Measurements from ENCODE around the gene RNF212.

RNF212 gene

DNA sequence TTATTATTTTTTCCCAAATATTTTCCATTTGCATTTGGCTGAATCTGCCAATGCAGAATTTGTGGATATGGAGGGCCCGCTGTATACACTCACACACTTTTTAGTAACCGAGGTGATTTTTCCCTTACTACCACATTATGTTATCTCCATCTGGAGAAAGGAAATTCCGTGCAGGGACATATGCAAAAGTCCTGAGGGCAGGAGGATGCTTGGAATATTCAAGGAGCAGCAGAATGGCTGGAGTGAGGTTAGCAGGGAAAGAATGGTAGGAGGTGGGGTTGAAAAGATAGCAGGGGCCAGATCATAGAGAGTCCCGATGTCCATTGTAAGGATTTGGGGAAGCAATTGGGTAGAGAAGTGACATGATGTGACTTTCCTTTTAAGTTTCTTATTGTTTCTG lies 11.5 kb upstream of the RNF212 start:
- DNase-seq (ENCODE audit: low read depth in 1 of 2, low spot score in 1 of 2) = no peak
- peaks cover 10% of the 10 kb centered on the region for H3K27me3 ChIP-seq (ENCODE audit: insufficient read depth, poor library complexity, severe bottlenecking)
- TF ChIP-seq SPI1 (IDR thresholded peaks at IDR 0.05; ENCODE audit: borderline replicate concordance, low read depth) (no peak), REST (IDR thresholded peaks at IDR 0.05; ENCODE audit: insufficient replicate concordance, low read depth) (no peak), GABPA (IDR thresholded peaks at IDR 0.05; ENCODE audit: low read depth) (no peak), CTCF (IDR thresholded peaks at IDR 0.05; ENCODE audit: insufficient read depth, low read length) (no peak), POLR2AphosphoS5 (IDR thresholded peaks at IDR 0.05; ENCODE audit: low read depth) (no peak)

GRCh38 chr4:1122505-1122904 lies 9.1 kb upstream of the RNF212 start:
- no peak for DNase-seq (ENCODE audit: low read depth in 1 of 2, low spot score in 1 of 2)
- TF ChIP-seq POLR2AphosphoS5 (IDR thresholded peaks at IDR 0.05; ENCODE audit: low read depth) (no peak), GABPA (IDR thresholded peaks at IDR 0.05; ENCODE audit: low read depth) (no peak), SPI1 (IDR thresholded peaks at IDR 0.05; ENCODE audit: borderline replicate concordance, low read depth) (no peak), CTCF (IDR thresholded peaks at IDR 0.05; ENCODE audit: insufficient read depth, low read length) (no peak), REST (IDR thresholded peaks at IDR 0.05; ENCODE audit: insufficient replicate concordance, low read depth) (no peak)
- H3K27me3 ChIP-seq (ENCODE audit: insufficient read depth, poor library complexity, severe bottlenecking) = peaks cover 12% of the 10 kb centered on the region
- no peak overlapping the region for H3K27ac ChIP-seq (replicated peaks)
- no peak overlapping the region for H3K4me3 ChIP-seq (replicated peaks; ENCODE audit: insufficient read depth, low read length)

More for the DNA sequence above, 11.5 kb upstream of the RNF212 start:
- Histone ChIP-seq H3K27ac (replicated peaks) (no peak overlapping the region), H3K4me3 (replicated peaks; ENCODE audit: insufficient read depth, low read length) (no peak overlapping the region)

DNA sequence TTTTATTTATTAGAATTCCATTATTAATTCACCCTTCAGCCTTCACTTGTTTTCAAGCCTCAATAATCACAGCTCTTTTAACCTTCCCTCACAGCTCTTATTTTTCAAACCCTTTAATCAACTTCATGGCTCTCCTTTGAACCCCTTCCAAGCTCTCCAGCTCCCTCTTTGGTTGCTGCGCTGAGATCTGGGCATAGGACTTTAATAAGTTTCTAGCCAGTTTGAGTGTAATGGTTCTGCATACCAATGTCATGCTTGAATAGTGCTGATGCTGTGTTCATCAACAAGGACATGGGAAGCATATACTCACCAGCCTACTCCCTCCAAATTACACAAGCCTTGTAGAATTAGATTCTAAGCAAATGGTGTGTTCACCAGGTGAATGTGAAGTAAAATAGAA lies 3.5 kb upstream of the RNF212 start:
- Histone ChIP-seq H3K27me3 (ENCODE audit: insufficient read depth, poor library complexity, severe bottlenecking) (peaks cover 18% of the 10 kb centered on the region), H3K4me3 (replicated peaks; ENCODE audit: insufficient read depth, low read length) (no peak overlapping the region), H3K27ac (replicated peaks) (no peak overlapping the region)
- TF ChIP-seq REST (IDR thresholded peaks at IDR 0.05; ENCODE audit: insufficient replicate concordance, low read depth) (no peak), GABPA (IDR thresholded peaks at IDR 0.05; ENCODE audit: low read depth) (no peak), SPI1 (IDR thresholded peaks at IDR 0.05; ENCODE audit: borderline replicate concordance, low read depth) (no peak), POLR2AphosphoS5 (IDR thresholded peaks at IDR 0.05; ENCODE audit: low read depth) (no peak), CTCF (IDR thresholded peaks at IDR 0.05; ENCODE audit: insufficient read depth, low read length) (no peak)
- no peak for DNase-seq (ENCODE audit: low read depth in 1 of 2, low spot score in 1 of 2)

Measured in HL-60 (cell line).